Brain microvascular endothelial cell (primary cell): ENCODE measurements around the gene SVIL.

ENCODE experiments used
- DNase-seq: peaks from one replicate; pipeline ENCODE4 v3.0.0-alpha.2; 2020
- H3K27ac ChIP-seq: fragments of 250-450 bp; sonication (Bioruptor Pico); 2 replicates; pipeline ENCODE4 v1.5.1; 2020; ENCODE audit warnings: mild to moderate bottlenecking, moderate library complexity
- H3K27me3 ChIP-seq: fragments of 250-450 bp; sonication (Bioruptor Pico); replicated peaks from 2 replicates; pipeline ENCODE4 v1.5.1; 2020; ENCODE audit warnings: mild to moderate bottlenecking
- H3K36me3 ChIP-seq: fragments of 250-450 bp; sonication (Bioruptor Pico); replicated peaks from 2 replicates; pipeline ENCODE4 v1.5.1; 2020; ENCODE audit warnings: mild to moderate bottlenecking
- H3K4me3 ChIP-seq: 2 replicates; pipeline ENCODE4 v1.5.1; 2011; ENCODE audit warnings: low read depth, mild to moderate bottlenecking, control low read depth, low read length, moderate library complexity
- in situ Hi-C: cut with HindIII; loops from 2 replicates; pipeline ENCODE4 v1.10.0; 2017; ENCODE audit warnings: low sequenced_read_pairs, low pct_ligation_motif_present
- TF ChIP-seq, protein P1 (sequence below): IDR thresholded peaks from 2 replicates; pipeline ENCODE4 v1.5.1; 2011; ENCODE audit warnings: low read depth, mild to moderate bottlenecking, moderate library complexity, low read length, control low read depth, inconsistent platforms; ENCODE audit errors: missing control alignments

Gene SVIL

DNA sequence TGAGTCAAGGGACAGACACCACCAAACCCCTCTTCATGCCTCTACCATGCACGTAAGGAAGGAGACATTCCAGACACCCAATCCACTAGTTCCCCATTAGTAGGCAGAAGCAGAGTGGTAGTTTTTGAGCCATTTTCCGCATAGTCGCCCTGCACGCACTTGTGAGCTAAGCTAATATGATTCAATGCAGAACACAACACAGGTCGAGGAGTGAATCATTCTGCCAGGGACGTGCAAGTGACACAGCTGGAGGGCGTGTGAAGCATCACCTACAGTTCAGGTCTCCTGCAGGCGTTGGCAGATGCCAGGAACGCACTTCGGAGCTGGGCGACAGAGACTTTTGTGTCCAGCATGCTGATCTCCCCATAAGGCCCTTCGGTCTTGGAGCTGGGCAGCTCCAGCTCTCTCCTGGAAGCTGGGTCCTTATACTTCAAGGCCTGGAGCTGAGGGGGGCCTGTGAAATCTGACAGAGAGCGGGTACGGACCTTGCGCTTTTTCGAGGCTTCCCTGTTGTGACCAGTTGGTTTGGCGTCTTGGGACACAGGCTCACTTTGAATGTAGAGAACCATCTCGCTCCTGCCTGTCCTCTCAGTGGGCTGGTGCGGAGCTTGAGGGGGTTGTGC lies 102.4 kb downstream of the SVIL start:
- Histone ChIP-seq H3K27ac (no peak overlapping the region), H3K36me3 (peaks cover 11% of the 10 kb centered on the region), H3K4me3 (no peak overlapping the region), H3K27me3 (no peaks in the 10 kb centered on the region)
- TF ChIP-seq, protein P1, sequence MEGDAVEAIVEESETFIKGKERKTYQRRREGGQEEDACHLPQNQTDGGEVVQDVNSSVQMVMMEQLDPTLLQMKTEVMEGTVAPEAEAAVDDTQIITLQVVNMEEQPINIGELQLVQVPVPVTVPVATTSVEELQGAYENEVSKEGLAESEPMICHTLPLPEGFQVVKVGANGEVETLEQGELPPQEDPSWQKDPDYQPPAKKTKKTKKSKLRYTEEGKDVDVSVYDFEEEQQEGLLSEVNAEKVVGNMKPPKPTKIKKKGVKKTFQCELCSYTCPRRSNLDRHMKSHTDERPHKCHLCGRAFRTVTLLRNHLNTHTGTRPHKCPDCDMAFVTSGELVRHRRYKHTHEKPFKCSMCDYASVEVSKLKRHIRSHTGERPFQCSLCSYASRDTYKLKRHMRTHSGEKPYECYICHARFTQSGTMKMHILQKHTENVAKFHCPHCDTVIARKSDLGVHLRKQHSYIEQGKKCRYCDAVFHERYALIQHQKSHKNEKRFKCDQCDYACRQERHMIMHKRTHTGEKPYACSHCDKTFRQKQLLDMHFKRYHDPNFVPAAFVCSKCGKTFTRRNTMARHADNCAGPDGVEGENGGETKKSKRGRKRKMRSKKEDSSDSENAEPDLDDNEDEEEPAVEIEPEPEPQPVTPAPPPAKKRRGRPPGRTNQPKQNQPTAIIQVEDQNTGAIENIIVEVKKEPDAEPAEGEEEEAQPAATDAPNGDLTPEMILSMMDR, result no peak
- in situ Hi-C loops, result no loop called here
- no peak for DNase-seq

DNA sequence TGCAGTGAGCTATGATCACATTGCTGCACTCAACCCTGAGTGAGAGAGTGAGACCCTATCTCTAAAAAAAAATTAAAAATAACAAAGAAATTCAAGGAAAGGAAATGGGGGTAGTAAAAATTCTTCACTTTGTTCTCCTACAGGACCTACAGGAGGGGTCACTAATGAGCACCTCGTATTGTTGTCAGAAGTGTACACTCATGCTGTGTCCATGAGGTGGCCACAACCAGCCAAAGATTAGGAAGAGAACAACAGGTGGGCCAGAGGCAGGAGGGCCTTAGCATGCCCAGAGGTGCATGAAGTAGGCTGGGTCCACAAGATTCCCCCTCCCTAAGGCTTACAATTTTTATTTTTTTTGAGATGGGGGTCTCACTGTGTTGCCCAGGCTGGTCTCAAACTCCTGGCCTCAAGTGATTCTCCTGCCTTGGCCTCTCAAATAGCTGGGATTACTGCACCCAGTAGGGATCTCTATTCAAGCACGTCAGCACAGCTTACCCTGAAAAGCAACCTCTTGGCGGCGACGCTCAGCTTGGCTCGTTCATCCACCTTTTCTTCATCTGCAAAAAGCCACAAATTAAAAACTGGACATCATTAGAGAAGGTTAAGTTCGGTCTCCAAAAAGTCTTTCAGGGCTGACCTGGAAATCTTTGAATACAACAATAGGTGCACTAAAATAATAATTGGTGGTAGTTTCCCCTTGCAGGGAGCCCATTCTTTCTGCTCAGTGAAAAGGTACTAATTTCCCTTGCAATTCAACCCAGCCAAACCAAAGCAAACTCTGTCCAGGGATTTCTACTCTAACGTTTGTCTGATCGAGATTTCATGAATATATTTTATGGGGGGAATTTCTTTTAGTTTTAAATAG lies 104.4 kb downstream of the SVIL start:
- in situ Hi-C loops, result no loop called here
- no peaks in the 10 kb centered on the region for H3K27me3 ChIP-seq
- peaks cover 11% of the 10 kb centered on the region for H3K36me3 ChIP-seq
- H3K27ac ChIP-seq, result no peak overlapping the region
- TF ChIP-seq, protein P1, result no peak
- no peak overlapping the region for H3K4me3 ChIP-seq
- DNase-seq, result no peak

DNA sequence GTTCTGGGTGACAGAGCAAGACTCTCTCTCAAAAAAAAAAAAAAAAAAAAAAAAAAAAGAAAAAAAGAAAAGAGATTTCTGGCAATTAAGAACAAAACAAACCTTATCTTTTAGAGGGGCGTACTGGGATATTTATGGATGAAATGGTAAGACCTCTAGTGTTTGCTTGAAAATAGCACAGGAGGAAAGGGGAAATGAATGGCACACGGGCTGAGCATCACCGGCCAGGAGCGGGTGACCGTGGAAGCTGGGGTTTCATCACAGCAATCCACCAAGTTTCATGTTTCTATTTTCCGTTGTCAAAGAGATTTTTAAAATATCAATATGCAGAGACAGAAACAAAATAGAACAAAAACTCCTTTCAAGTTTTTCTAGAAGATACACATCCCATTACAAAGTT lies 105.6 kb downstream of the SVIL start:
- no peaks in the 10 kb centered on the region for H3K27me3 ChIP-seq
- in situ Hi-C loops, result no loop called here
- H3K27ac ChIP-seq, result no peak overlapping the region
- TF ChIP-seq, protein P1, result no peak
- H3K36me3 ChIP-seq, result peaks cover 15% of the 10 kb centered on the region
- no peak overlapping the region for H3K4me3 ChIP-seq
- no peak for DNase-seq

DNA sequence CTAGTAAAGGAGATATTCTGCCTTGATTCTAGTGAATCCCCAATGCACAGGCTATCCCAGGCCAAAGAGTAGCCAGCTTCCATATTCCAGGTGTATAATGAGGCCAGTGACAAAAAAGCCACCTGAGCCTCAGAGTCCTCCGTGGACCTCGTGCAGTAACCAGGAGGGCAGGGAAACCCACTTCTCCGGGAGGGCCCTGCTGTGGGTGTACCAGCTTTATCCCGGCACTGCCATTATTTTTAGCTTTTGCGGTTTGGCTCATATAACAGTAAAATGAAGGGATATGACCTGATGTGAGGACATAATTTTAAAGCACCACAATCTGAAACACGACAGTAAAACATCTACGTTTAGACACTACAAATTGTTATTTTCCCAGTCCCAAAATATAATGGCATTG lies 109.0 kb downstream of the SVIL start:
- Histone ChIP-seq H3K4me3 (no peak overlapping the region), H3K27me3 (no peaks in the 10 kb centered on the region), H3K27ac (no peak overlapping the region), H3K36me3 (peaks cover 28% of the 10 kb centered on the region)
- TF ChIP-seq, protein P1, result no peak
- DNase-seq, result no peak
- in situ Hi-C loops, result no loop called here

DNA sequence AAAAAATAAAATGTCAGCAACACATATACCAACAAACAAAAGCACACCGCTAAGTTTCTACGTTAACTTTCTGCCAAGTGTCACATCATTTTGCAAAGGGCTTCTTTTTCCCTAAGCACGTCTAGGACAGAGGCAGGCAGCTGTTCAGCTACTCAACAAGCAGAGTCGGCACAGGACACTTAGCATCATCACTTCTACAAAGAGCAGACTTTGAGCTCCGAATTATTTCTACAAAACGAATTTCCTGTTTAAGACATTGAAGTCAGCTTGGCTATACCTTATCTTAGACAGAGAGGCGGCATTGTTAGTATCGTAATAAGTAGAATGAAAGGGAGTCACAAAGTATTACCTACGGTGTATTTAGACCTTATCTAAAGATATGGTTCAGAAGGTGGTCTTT lies 110.1 kb downstream of the SVIL start:
- H3K36me3 ChIP-seq, result peaks cover 28% of the 10 kb centered on the region
- DNase-seq, result no peak
- H3K27ac ChIP-seq, result no peak overlapping the region
- TF ChIP-seq, protein P1, result no peak
- in situ Hi-C loops, result no loop called here
- H3K4me3 ChIP-seq, result no peak overlapping the region
- H3K27me3 ChIP-seq, result no peaks in the 10 kb centered on the region
